ENCODE results near the gene CEP131.

DNA sequence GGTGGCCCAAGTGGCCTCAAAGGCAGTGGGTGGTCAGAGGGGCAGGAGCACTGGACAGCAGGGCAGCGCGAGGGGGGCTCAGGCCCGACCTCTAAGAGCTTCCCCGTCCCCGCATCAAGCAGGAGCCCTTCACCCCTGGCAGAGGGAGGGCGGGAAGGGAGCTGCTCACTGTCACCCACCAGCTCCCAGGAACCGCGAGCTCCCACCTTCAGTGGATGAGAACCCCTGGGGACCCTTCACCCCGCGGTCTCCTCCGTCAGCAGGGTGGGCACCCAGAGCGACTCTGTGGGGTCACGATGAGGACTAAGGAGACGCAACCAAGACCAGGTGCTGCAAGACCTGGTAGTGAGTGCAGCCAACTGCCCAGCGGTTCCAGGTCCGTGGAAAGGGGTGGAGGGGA is 13.6 kb downstream of the CEP131 start:
- TF ChIP-seq ZBTB20 (tag by site-specific recombination; IDR thresholded peaks at IDR 0.05) (no peak), ZNF768 (tag by site-specific recombination; IDR thresholded peaks at IDR 0.05) (no peak), SP2 (tag by site-specific recombination; IDR thresholded peaks at IDR 0.05) (no peak), ZNF175 (tag by site-specific recombination; IDR thresholded peaks at IDR 0.05) (no peak), ZNF274 (IDR thresholded peaks at IDR 0.05; ENCODE audit: low read length) (no peak), ZNF274 (tag by site-specific recombination; IDR thresholded peaks at IDR 0.05; ENCODE audit: borderline replicate concordance) (no peak), SP3 (tag by site-specific recombination; IDR thresholded peaks at IDR 0.05) (no peak)
- TF ChIP-seq, protein P1, sequence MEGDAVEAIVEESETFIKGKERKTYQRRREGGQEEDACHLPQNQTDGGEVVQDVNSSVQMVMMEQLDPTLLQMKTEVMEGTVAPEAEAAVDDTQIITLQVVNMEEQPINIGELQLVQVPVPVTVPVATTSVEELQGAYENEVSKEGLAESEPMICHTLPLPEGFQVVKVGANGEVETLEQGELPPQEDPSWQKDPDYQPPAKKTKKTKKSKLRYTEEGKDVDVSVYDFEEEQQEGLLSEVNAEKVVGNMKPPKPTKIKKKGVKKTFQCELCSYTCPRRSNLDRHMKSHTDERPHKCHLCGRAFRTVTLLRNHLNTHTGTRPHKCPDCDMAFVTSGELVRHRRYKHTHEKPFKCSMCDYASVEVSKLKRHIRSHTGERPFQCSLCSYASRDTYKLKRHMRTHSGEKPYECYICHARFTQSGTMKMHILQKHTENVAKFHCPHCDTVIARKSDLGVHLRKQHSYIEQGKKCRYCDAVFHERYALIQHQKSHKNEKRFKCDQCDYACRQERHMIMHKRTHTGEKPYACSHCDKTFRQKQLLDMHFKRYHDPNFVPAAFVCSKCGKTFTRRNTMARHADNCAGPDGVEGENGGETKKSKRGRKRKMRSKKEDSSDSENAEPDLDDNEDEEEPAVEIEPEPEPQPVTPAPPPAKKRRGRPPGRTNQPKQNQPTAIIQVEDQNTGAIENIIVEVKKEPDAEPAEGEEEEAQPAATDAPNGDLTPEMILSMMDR (tag by site-specific recombination; IDR thresholded peaks at IDR 0.05), result no peak
- TF ChIP-seq, protein P2, sequence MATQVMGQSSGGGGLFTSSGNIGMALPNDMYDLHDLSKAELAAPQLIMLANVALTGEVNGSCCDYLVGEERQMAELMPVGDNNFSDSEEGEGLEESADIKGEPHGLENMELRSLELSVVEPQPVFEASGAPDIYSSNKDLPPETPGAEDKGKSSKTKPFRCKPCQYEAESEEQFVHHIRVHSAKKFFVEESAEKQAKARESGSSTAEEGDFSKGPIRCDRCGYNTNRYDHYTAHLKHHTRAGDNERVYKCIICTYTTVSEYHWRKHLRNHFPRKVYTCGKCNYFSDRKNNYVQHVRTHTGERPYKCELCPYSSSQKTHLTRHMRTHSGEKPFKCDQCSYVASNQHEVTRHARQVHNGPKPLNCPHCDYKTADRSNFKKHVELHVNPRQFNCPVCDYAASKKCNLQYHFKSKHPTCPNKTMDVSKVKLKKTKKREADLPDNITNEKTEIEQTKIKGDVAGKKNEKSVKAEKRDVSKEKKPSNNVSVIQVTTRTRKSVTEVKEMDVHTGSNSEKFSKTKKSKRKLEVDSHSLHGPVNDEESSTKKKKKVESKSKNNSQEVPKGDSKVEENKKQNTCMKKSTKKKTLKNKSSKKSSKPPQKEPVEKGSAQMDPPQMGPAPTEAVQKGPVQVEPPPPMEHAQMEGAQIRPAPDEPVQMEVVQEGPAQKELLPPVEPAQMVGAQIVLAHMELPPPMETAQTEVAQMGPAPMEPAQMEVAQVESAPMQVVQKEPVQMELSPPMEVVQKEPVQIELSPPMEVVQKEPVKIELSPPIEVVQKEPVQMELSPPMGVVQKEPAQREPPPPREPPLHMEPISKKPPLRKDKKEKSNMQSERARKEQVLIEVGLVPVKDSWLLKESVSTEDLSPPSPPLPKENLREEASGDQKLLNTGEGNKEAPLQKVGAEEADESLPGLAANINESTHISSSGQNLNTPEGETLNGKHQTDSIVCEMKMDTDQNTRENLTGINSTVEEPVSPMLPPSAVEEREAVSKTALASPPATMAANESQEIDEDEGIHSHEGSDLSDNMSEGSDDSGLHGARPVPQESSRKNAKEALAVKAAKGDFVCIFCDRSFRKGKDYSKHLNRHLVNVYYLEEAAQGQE (tag by site-specific recombination; IDR thresholded peaks at IDR 0.05), result no peak
